ENCODE results near the gene KPTN. TPM values are rescaled to one million over a fixed set of nuclear protein-coding genes. Genes with fewer than 3 reads are reported as not detected.

The KPTN gene
- total and polyA plus RNA-seq, 2 of the 13 experiments (the other 11 are each of a cell fraction or from before 2014, with no cell fraction given), result 9.1 to 13.3 TPM

DNA sequence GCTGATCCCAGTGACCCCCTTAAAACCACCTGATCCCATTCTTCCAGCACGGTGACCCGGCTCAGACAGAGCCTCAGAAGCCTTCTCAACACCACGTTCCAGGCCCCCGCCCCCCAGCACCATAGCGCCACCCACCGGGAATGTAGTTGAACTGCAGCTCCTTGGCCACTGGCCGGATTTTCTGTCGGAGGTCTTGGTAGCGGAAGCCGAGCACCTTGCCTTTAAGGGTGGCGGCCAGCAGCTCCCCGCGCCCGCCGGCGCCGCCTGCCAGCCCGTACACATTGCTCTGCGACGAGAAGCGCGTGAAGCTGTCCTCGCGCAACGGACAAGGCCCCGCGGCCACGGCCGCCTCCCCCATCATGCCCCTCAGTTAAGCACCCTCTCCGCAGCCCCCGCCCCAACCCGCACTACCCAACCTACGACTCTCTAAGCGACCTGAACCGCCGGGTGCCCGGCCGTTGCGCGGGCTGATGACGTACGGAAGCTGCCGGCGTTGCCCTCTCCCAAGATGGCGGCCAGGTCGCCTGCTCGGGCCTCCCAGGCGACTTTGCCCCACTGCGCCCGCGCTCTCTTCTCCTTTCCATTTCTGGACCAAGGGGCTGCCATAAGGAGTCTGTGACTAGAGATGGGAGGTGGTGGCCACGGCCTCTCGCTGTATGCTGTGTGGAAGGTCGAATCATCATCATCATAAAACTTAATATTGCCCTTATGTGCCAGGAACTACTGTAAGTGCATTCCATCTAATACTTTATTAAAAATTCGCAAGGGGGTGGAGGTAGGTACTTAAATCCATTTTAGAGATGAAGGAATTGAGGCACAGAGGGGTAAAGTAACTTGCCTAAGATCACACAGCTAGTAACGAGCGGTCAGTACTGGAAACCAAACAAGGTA is at the start of gene KPTN (continued):
- TF ChIP-seq, protein P1, sequence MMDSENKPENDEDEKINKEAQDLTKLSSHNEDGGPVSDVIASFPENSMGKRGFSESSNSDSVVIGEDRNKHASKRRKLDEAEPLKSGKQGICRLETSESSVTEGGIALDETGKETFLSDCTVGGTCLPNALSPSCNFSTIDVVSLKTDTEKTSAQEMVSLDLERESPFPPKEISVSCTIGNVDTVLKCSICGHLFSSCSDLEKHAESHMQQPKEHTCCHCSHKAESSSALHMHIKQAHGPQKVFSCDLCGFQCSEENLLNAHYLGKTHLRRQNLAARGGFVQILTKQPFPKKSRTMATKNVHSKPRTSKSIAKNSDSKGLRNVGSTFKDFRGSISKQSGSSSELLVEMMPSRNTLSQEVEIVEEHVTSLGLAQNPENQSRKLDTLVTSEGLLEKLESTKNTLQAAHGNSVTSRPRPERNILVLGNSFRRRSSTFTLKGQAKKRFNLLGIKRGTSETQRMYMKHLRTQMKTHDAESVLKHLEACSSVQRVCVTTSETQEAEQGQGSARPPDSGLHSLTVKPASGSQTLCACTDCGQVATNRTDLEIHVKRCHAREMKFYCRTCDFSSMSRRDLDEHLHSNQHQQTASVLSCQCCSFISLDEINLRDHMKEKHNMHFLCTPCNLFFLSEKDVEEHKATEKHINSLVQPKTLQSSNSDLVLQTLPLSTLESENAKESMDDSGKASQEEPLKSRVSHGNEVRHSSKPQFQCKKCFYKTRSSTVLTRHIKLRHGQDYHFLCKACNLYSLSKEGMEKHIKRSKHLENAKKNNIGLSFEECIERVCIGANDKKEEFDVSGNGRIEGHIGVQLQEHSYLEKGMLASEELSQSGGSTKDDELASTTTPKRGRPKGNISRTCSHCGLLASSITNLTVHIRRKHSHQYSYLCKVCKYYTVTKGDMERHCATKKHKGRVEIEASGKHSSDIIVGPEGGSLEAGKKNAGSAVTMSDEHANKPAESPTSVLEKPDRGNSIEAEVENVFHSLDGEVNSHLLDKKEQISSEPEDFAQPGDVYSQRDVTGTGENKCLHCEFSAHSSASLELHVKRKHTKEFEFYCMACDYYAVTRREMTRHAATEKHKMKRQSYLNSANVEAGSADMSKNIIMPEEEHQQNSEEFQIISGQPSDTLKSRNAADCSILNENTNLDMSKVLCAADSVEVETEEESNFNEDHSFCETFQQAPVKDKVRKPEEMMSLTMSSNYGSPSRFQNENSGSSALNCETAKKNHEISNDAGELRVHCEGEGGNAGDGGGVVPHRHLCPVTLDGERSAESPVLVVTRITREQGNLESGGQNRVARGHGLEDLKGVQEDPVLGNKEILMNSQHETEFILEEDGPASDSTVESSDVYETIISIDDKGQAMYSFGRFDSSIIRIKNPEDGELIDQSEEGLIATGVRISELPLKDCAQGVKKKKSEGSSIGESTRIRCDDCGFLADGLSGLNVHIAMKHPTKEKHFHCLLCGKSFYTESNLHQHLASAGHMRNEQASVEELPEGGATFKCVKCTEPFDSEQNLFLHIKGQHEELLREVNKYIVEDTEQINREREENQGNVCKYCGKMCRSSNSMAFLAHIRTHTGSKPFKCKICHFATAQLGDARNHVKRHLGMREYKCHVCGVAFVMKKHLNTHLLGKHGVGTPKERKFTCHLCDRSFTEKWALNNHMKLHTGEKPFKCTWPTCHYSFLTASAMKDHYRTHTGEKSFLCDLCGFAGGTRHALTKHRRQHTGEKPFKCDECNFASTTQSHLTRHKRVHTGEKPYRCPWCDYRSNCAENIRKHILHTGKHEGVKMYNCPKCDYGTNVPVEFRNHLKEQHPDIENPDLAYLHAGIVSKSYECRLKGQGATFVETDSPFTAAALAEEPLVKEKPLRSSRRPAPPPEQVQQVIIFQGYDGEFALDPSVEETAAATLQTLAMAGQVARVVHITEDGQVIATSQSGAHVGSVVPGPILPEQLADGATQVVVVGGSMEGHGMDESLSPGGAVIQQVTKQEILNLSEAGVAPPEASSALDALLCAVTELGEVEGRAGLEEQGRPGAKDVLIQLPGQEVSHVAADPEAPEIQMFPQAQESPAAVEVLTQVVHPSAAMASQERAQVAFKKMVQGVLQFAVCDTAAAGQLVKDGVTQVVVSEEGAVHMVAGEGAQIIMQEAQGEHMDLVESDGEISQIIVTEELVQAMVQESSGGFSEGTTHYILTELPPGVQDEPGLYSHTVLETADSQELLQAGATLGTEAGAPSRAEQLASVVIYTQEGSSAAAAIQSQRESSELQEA (CRISPR knock-in tag; IDR thresholded peaks at IDR 0.05; ENCODE audit: not compliant biosample characterization), result peak; percentile 69
- no peak for TF ChIP-seq SUZ12 (IDR thresholded peaks at IDR 0.05; ENCODE audit: low read depth, low read length)
- no peak for TF ChIP-seq XBP1 (CRISPR knock-in tag; IDR thresholded peaks at IDR 0.05)
- no peak for TF ChIP-seq HMG20B (CRISPR knock-in tag; conservative IDR thresholded peaks at IDR 0.05)
- peak; percentile 77 for TF ChIP-seq POLR2AphosphoS5 (IDR thresholded peaks at IDR 0.05; ENCODE audit: low read depth, low read length)
- TF ChIP-seq ZNF629 (CRISPR knock-in tag; conservative IDR thresholded peaks at IDR 0.05), result no peak
- TF ChIP-seq, protein P2, sequence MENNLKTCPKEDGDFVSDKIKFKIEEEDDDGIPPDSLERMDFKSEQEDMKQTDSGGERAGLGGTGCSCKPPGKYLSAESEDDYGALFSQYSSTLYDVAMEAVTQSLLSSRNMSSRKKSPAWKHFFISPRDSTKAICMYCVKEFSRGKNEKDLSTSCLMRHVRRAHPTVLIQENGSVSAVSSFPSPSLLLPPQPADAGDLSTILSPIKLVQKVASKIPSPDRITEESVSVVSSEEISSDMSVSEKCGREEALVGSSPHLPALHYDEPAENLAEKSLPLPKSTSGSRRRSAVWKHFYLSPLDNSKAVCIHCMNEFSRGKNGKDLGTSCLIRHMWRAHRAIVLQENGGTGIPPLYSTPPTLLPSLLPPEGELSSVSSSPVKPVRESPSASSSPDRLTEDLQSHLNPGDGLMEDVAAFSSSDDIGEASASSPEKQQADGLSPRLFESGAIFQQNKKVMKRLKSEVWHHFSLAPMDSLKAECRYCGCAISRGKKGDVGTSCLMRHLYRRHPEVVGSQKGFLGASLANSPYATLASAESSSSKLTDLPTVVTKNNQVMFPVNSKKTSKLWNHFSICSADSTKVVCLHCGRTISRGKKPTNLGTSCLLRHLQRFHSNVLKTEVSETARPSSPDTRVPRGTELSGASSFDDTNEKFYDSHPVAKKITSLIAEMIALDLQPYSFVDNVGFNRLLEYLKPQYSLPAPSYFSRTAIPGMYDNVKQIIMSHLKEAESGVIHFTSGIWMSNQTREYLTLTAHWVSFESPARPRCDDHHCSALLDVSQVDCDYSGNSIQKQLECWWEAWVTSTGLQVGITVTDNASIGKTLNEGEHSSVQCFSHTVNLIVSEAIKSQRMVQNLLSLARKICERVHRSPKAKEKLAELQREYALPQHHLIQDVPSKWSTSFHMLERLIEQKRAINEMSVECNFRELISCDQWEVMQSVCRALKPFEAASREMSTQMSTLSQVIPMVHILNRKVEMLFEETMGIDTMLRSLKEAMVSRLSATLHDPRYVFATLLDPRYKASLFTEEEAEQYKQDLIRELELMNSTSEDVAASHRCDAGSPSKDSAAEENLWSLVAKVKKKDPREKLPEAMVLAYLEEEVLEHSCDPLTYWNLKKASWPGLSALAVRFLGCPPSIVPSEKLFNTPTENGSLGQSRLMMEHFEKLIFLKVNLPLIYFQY (CRISPR knock-in tag; IDR thresholded peaks at IDR 0.05; ENCODE audit: borderline replicate concordance), result no peak
- TF ChIP-seq, protein P3, sequence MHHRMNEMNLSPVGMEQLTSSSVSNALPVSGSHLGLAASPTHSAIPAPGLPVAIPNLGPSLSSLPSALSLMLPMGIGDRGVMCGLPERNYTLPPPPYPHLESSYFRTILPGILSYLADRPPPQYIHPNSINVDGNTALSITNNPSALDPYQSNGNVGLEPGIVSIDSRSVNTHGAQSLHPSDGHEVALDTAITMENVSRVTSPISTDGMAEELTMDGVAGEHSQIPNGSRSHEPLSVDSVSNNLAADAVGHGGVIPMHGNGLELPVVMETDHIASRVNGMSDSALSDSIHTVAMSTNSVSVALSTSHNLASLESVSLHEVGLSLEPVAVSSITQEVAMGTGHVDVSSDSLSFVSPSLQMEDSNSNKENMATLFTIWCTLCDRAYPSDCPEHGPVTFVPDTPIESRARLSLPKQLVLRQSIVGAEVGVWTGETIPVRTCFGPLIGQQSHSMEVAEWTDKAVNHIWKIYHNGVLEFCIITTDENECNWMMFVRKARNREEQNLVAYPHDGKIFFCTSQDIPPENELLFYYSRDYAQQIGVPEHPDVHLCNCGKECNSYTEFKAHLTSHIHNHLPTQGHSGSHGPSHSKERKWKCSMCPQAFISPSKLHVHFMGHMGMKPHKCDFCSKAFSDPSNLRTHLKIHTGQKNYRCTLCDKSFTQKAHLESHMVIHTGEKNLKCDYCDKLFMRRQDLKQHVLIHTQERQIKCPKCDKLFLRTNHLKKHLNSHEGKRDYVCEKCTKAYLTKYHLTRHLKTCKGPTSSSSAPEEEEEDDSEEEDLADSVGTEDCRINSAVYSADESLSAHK (CRISPR knock-in tag; IDR thresholded peaks at IDR 0.05; ENCODE audit: borderline replicate concordance), result no peak
- no peak for TF ChIP-seq ZNF570 (CRISPR knock-in tag; IDR thresholded peaks at IDR 0.05; ENCODE audit: borderline replicate concordance)
- no peak for TF ChIP-seq CC2D1A (CRISPR knock-in tag; IDR thresholded peaks at IDR 0.05)
- TF ChIP-seq MIER3 (CRISPR knock-in tag; IDR thresholded peaks at IDR 0.05; ENCODE audit: borderline replicate concordance), result peak; percentile 68; the same call in 1 of the 2 replicates
- TF ChIP-seq ZNF839 (CRISPR knock-in tag; IDR thresholded peaks at IDR 0.05; ENCODE audit: borderline replicate concordance), result no peak
